GM12865 (cell line): ENCODE data around the gene POLE.

Experiments
- DNase-seq: peaks from one replicate; pipeline ENCODE4 v3.0.0; 2010; ENCODE audit warnings: low read depth
- H3K4me3 ChIP-seq: 2 replicates; pipeline ENCODE4 v1.5.1; 2011; ENCODE audit warnings: mild to moderate bottlenecking, low read depth, low read length, control low read depth
- CTCF ChIP-seq: IDR thresholded peaks from 2 replicates; pipeline ENCODE4 v1.5.1; 2011; ENCODE audit warnings: low read length, control low read depth, low read depth, inconsistent platforms; ENCODE audit not compliant: insufficient read depth; ENCODE audit errors: missing control alignments

POLE gene

GRCh38 chr12:132631666-132632065 lies 55.5 kb downstream of the POLE start:
- DNase-seq = no peak
- no peak overlapping the region for H3K4me3 ChIP-seq
- TF ChIP-seq CTCF = no peak

DNA sequence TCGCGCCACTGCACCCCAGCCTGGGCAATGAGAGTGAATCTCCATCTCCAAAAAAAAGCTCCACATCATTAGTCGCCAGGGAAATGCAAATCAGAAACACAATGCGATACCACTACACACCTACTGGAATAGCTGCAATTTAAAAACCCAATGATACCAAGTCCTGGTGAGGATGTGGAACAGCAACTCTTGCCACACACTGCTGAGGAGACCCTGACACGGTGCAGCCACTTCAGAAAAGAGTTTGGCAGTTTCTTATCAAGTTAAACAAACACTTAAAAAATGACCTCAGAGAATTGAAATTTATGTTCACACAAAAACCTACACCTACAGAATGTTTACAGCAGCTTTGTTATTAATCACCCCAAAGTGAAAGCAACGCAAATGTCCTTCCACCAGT lies 56.5 kb downstream of the POLE start:
- no peak for DNase-seq
- H3K4me3 ChIP-seq = no peak overlapping the region
- TF ChIP-seq CTCF = no peak

DNA sequence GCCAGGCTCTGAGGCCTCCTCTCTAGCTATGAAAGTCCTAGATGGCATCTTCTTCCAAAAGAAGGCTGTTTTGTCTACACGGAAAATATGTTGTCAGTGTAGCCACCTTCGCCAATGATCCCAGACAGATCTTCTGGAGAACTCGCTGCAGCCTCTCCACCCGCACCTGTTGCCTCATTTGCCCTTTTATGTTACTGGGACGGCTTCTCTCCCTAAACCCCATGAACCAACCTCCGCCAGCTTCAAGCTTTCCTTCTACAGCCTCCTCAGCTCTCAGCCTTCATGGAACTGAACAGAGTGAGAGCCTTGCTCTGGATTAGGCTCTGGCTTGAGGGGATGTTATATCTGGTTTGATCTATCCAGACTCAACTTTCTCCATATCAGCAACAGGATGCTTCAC lies 57.8 kb downstream of the POLE start:
- no peak for TF ChIP-seq CTCF
- no peak for DNase-seq
- no peak overlapping the region for H3K4me3 ChIP-seq

GRCh38 chr12:132625731-132626430 lies 61.3 kb downstream of the POLE start:
- TF ChIP-seq CTCF = no peak
- no peak overlapping the region for H3K4me3 ChIP-seq
- no peak for DNase-seq

GRCh38 chr12:132624910-132625630 lies 62.1 kb downstream of the POLE start:
- TF ChIP-seq CTCF = no peak
- no peak overlapping the region for H3K4me3 ChIP-seq
- no peak for DNase-seq

GRCh38 chr12:132624186-132624855 lies 62.8 kb downstream of the POLE start:
- no peak for TF ChIP-seq CTCF
- no peak overlapping the region for H3K4me3 ChIP-seq

More at GRCh38 chr12:132624186-132624855, 62.8 kb downstream of the POLE start:
- DNase-seq = no peak
